ENCODE results near the gene CYP2J2.

The CYP2J2 gene

GRCh38 chr1:59906931-59907330, 19.6 kb downstream of the CYP2J2 start:
- Mint-ChIP-seq H3K4me1 (ENCODE audit: low read depth) (no peaks in the 10 kb centered on the region), H3K27me3 (ENCODE audit: low read depth) (no peaks in the 10 kb centered on the region), H3K36me3 (ENCODE audit: low read depth) (no peaks in the 10 kb centered on the region), H3K4me3 (no peak overlapping the region), H3K9me3 (no peaks in the 10 kb centered on the region), H3K27ac (no peak overlapping the region)
- no peak for DNase-seq (ENCODE audit: low spot score)

- Mint-ChIP-seq H3K27me3 (ENCODE audit: low read depth) (no peaks in the 10 kb centered on the region), H3K9me3 (no peaks in the 10 kb centered on the region), H3K36me3 (ENCODE audit: low read depth) (no peaks in the 10 kb centered on the region), H3K4me1 (ENCODE audit: low read depth) (no peaks in the 10 kb centered on the region), H3K27ac (no peak overlapping the region), H3K4me3 (no peak overlapping the region)
- no peak for DNase-seq (ENCODE audit: low spot score)
Observed at GRCh38 chr1:59903141-59903754, 23.3 kb downstream of the CYP2J2 start.

- H3K27me3 Mint-ChIP-seq (ENCODE audit: low read depth), result no peaks in the 10 kb centered on the region
- H3K27ac Mint-ChIP-seq, result no peak overlapping the region
- no peaks in the 10 kb centered on the region for H3K4me1 Mint-ChIP-seq (ENCODE audit: low read depth)
- no peaks in the 10 kb centered on the region for H3K36me3 Mint-ChIP-seq (ENCODE audit: low read depth)
- H3K4me3 Mint-ChIP-seq, result no peak overlapping the region
- DNase-seq (ENCODE audit: low spot score), result no peak
- H3K9me3 Mint-ChIP-seq, result no peaks in the 10 kb centered on the region
Observed at GRCh38 chr1:59901770-59902388, 24.7 kb downstream of the CYP2J2 start.

DNA sequence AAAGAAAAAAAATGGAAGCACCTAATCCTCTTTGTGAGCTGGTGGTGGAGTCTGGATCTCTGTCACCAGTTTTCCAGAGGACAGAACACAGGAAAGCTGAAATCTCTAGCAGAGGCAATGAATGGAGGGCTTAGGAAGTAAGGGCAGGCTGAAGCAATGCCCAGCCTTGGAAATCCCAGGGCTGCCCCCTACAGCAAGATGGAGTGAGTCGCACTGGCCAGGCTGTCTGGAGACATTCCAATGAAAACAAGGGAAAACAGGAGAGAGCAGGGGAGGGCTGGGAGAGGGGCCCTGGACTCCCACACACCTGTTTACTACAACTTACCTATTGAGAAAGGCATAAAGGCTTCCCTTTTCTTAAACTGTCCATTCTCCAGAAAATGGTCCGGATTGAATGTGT, 25.9 kb downstream of the CYP2J2 start:
- no peak for DNase-seq (ENCODE audit: low spot score)
- no peak overlapping the region for H3K4me3 Mint-ChIP-seq

GRCh38 chr1:59898927-59899326, 27.6 kb downstream of the CYP2J2 start:
- H3K36me3 Mint-ChIP-seq (ENCODE audit: low read depth), result no peaks in the 10 kb centered on the region
- H3K4me3 Mint-ChIP-seq, result no peak overlapping the region
- no peak overlapping the region for H3K27ac Mint-ChIP-seq
- H3K4me1 Mint-ChIP-seq (ENCODE audit: low read depth), result no peaks in the 10 kb centered on the region
- DNase-seq (ENCODE audit: low spot score), result no peak
- no peaks in the 10 kb centered on the region for H3K9me3 Mint-ChIP-seq
- no peaks in the 10 kb centered on the region for H3K27me3 Mint-ChIP-seq (ENCODE audit: low read depth)

More for the DNA sequence above, 25.9 kb downstream of the CYP2J2 start:
- H3K36me3 Mint-ChIP-seq (ENCODE audit: low read depth), result no peaks in the 10 kb centered on the region
- no peaks in the 10 kb centered on the region for H3K27me3 Mint-ChIP-seq (ENCODE audit: low read depth)
- H3K4me1 Mint-ChIP-seq (ENCODE audit: low read depth), result no peaks in the 10 kb centered on the region
- H3K27ac Mint-ChIP-seq, result no peak overlapping the region
- no peaks in the 10 kb centered on the region for H3K9me3 Mint-ChIP-seq

- H3K4me1 Mint-ChIP-seq (ENCODE audit: low read depth), result peaks cover 8% of the 10 kb centered on the region
- H3K9me3 Mint-ChIP-seq, result no peaks in the 10 kb centered on the region
- no peaks in the 10 kb centered on the region for H3K27me3 Mint-ChIP-seq (ENCODE audit: low read depth)
- no peak for DNase-seq (ENCODE audit: low spot score)
- no peak overlapping the region for H3K27ac Mint-ChIP-seq
- H3K4me3 Mint-ChIP-seq, result no peak overlapping the region
- H3K36me3 Mint-ChIP-seq (ENCODE audit: low read depth), result no peaks in the 10 kb centered on the region
Observed at GRCh38 chr1:59897165-59897564, 29.4 kb downstream of the CYP2J2 start.

DNA sequence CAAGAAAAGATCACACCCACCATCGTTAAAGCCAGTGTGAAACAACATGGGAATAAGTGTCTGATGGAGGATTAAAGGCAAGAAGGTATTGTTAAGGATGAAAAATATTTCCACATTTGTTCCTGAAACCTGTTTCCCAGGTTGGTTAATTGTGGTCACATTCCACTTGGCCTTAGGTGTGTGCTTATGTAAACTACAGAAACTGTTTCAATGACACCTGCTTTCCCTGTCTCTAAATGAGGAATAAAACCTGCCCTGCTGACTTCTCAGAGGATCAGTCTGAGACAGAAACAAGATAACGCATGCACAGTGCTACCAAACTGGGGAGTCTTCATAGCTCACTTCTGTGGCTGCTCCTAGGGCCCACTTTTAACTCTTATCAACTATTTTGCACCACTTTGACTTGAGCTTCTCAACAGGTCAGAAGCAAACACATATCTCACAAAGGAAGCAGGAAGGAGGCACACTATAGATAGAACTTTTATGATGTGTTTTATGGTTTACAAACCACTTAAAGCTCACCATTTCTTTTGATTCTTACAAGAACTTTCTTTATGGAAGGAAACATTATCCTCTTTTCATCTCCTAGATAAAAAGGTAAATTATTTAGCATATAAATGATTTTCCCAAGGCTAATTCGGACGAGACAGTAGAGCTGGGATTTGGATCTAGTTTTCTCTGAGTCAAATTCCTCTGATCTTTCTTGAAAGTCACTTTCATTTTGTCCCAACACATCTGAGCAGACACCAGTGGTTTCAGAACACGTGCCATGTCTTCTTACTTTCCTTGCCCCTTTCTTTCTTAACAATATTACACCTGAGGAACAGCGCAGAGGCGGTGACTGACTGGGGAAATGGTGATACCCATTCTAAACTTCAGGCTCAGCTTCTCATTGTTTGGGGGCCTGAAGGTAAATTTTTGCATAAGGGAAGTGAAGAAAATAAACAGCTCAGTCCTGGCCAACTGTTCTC, 33.4 kb downstream of the CYP2J2 start:
- peak overlapping the region; percentile 28 for H3K27ac Mint-ChIP-seq
- H3K4me3 Mint-ChIP-seq, result peak overlapping the region; percentile 28
- H3K27me3 Mint-ChIP-seq (ENCODE audit: low read depth), result no peaks in the 10 kb centered on the region
- H3K4me1 Mint-ChIP-seq (ENCODE audit: low read depth), result peaks cover 8% of the 10 kb centered on the region
- peaks cover 7% of the 10 kb centered on the region for H3K9me3 Mint-ChIP-seq
- H3K36me3 Mint-ChIP-seq (ENCODE audit: low read depth), result no peaks in the 10 kb centered on the region
- DNase-seq (ENCODE audit: low spot score), result no peak

DNA sequence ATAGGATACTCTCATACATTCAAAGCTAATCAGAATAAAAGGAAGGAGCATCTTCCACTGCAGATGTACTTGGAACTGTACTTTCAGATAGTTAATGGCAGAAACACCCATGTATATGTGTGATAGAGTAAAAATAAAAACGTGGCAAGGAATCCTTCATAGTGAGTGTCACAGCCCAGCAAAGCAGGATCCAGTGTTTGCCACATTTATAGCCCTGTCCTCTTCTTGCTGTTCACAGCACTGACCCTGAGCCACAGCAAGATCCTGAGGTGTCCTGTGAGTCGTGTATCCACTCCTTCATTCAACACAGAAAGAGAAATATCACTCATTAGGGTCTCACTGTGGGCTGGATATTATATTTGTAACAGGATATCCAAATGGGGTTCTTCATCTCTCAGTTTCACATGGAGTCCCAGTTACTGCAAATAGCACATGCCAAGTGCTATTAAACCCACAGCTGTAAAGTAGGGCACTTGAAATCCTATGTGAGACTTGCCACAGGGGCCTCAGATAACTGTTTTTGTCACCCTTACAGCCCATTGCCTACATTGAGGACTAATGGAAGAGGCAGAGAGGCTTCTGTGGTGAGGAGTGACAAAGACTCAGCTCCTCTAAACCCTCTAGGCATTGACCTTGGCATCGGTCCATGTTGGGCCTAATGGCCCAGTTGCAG, 41.3 kb downstream of the CYP2J2 start:
- peaks cover 8% of the 10 kb centered on the region for H3K27me3 Mint-ChIP-seq (ENCODE audit: low read depth)
- no peaks in the 10 kb centered on the region for H3K4me1 Mint-ChIP-seq (ENCODE audit: low read depth)
- no peaks in the 10 kb centered on the region for H3K36me3 Mint-ChIP-seq (ENCODE audit: low read depth)
- DNase-seq (ENCODE audit: low spot score), result no peak
- no peak overlapping the region for H3K4me3 Mint-ChIP-seq
- peaks cover 7% of the 10 kb centered on the region for H3K9me3 Mint-ChIP-seq
- H3K27ac Mint-ChIP-seq, result no peak overlapping the region

DNA sequence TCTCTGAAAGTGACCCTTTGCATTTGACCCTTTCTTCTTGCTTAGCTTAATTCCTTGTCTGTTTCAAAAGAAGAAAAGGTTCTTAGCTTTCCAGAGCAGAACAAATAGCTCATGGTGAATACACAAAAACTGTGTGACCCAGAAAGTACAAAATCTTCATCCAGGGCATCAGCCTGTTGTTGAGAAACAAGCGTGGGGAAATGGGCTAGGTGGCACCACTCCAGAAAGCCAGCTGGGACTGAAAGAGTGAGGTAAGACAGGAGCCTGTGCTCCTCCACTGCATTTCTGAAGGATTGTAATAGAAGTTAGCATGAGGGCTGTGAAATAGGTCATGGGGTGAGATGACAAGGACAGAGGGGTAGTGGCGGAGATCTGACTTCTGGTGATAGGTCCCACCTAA, 45.8 kb downstream of the CYP2J2 start:
- H3K4me1 Mint-ChIP-seq (ENCODE audit: low read depth), result no peaks in the 10 kb centered on the region
- peaks cover 2% of the 10 kb centered on the region for H3K36me3 Mint-ChIP-seq (ENCODE audit: low read depth)
- no peak for DNase-seq (ENCODE audit: low spot score)
- H3K27me3 Mint-ChIP-seq (ENCODE audit: low read depth), result peaks cover 8% of the 10 kb centered on the region
- H3K4me3 Mint-ChIP-seq, result no peak overlapping the region
- H3K27ac Mint-ChIP-seq, result no peak overlapping the region
- H3K9me3 Mint-ChIP-seq, result peaks cover 7% of the 10 kb centered on the region

- no peak overlapping the region for H3K4me3 Mint-ChIP-seq
- peaks cover 2% of the 10 kb centered on the region for H3K36me3 Mint-ChIP-seq (ENCODE audit: low read depth)
- H3K4me1 Mint-ChIP-seq (ENCODE audit: low read depth), result no peaks in the 10 kb centered on the region
- H3K9me3 Mint-ChIP-seq, result peaks cover 7% of the 10 kb centered on the region
- no peak overlapping the region for H3K27ac Mint-ChIP-seq
- peaks cover 8% of the 10 kb centered on the region for H3K27me3 Mint-ChIP-seq (ENCODE audit: low read depth)
- no peak for DNase-seq (ENCODE audit: low spot score)
Observed at GRCh38 chr1:59879996-59880505, 46.5 kb downstream of the CYP2J2 start.

- peaks cover 8% of the 10 kb centered on the region for H3K27me3 Mint-ChIP-seq (ENCODE audit: low read depth)
- no peak overlapping the region for H3K27ac Mint-ChIP-seq
- peaks cover 2% of the 10 kb centered on the region for H3K36me3 Mint-ChIP-seq (ENCODE audit: low read depth)
- peak; percentile 9 for DNase-seq (ENCODE audit: low spot score)
- H3K4me1 Mint-ChIP-seq (ENCODE audit: low read depth), result no peaks in the 10 kb centered on the region
- H3K9me3 Mint-ChIP-seq, result peaks cover 7% of the 10 kb centered on the region
- H3K4me3 Mint-ChIP-seq, result no peak overlapping the region
Observed at GRCh38 chr1:59879574-59879973, 47.0 kb downstream of the CYP2J2 start.

GRCh38 chr1:59878370-59878769, 48.2 kb downstream of the CYP2J2 start:
- Mint-ChIP-seq H3K36me3 (ENCODE audit: low read depth) (peaks cover 2% of the 10 kb centered on the region), H3K9me3 (peaks cover 7% of the 10 kb centered on the region), H3K4me3 (no peak overlapping the region)

GRCh38 chr1:59877108-59877682, 49.4 kb downstream of the CYP2J2 start:
- Mint-ChIP-seq H3K4me1 (ENCODE audit: low read depth) (no peaks in the 10 kb centered on the region), H3K27me3 (ENCODE audit: low read depth) (peaks cover 2% of the 10 kb centered on the region), H3K36me3 (ENCODE audit: low read depth) (peaks cover 2% of the 10 kb centered on the region), H3K4me3 (no peak overlapping the region), H3K27ac (no peak overlapping the region), H3K9me3 (peaks cover 7% of the 10 kb centered on the region)
- no peak for DNase-seq (ENCODE audit: low spot score)

More at GRCh38 chr1:59878370-59878769, 48.2 kb downstream of the CYP2J2 start:
- H3K4me1 Mint-ChIP-seq (ENCODE audit: low read depth), result no peaks in the 10 kb centered on the region
- H3K27ac Mint-ChIP-seq, result no peak overlapping the region
- peaks cover 8% of the 10 kb centered on the region for H3K27me3 Mint-ChIP-seq (ENCODE audit: low read depth)
- DNase-seq (ENCODE audit: low spot score), result no peak
